PC-9 (cell line): ENCODE measurements around the gene AIFM1. TPM values are rescaled to one million over a fixed set of nuclear protein-coding genes. Genes with fewer than 3 reads are reported as not detected.

ENCODE experiments used
- BruUV-seq: library from RNA; stranded (reverse); fragments of 400-500 nt; replicated peaks from 2 replicates; lab custom pipeline; 2021; lab: Mats Ljungman, UMichigan
- CTCF ChIA-PET: fragments of 300-600 bp; sonication (Branson Sonifier 250); formaldehyde crosslinking; loops from one replicate; lab custom pipeline; 2022; ENCODE audit warnings: antibody characterized with exemption; lab: Charles Lee
- POLR2A ChIA-PET: fragments of 300-600 bp; sonication (Branson Sonifier 250); formaldehyde crosslinking; loops from one replicate; lab custom pipeline; 2022; ENCODE audit warnings: antibody characterized with exemption; ENCODE audit not compliant: unreplicated experiment; lab: Charles Lee
- DNase-seq, 2 experiments: peaks; one replicate each; pipeline versions ENCODE4 v3.0.0 to v3.0.0-alpha.2; 2015 to 2022; ENCODE audit warnings: mixed read lengths in 1 of 2
- H2AFZ ChIP-seq: fragments of 200-600 bp; sonication (generic); 2 replicates; pipeline ENCODE4 v1.8.1; 2017; ENCODE audit warnings: antibody characterized with exemption
- H3F3A ChIP-seq: fragments of 200-600 bp; sonication (generic); 2 replicates; pipeline ENCODE4 v1.8.1; 2017; ENCODE audit warnings: antibody characterized with exemption, mild to moderate bottlenecking, low read depth; ENCODE audit not compliant: insufficient read depth
- H3K27ac ChIP-seq: fragments of 200-600 bp; sonication (generic); 2 replicates; pipeline ENCODE4 v1.6.1; 2016; ENCODE audit warnings: mixed run types
- H3K27me3 ChIP-seq: fragments of 200-600 bp; sonication (generic); 2 replicates; pipeline ENCODE4 v1.6.1; 2016; ENCODE audit warnings: low read depth, mixed run types; ENCODE audit not compliant: insufficient read depth
- H3K36me3 ChIP-seq: fragments of 200-600 bp; sonication (generic); 2 replicates; pipeline ENCODE4 v1.6.1; 2016; ENCODE audit warnings: low read depth, mixed run types
- H3K4me1 ChIP-seq: fragments of 200-600 bp; sonication (generic); replicated peaks from 2 replicates; pipeline ENCODE4 v1.6.1; 2016; ENCODE audit warnings: mixed run types; ENCODE audit not compliant: insufficient read depth
- H3K4me2 ChIP-seq: fragments of 200-600 bp; sonication (generic); 2 replicates; pipeline ENCODE4 v1.6.1; 2017; ENCODE audit warnings: mixed run types
- H3K4me3 ChIP-seq: fragments of 200-600 bp; sonication (generic); 2 replicates; pipeline ENCODE4 v1.6.1; 2016; ENCODE audit warnings: mixed run types
- H3K79me2 ChIP-seq: fragments of 200-600 bp; sonication (generic); 2 replicates; pipeline ENCODE4 v1.6.1; 2017; ENCODE audit warnings: low read depth, mixed run types
- H3K9me2 ChIP-seq: fragments of 200-600 bp; sonication (generic); 2 replicates; pipeline ENCODE4 v1.8.1; 2017; ENCODE audit warnings: mild to moderate bottlenecking; ENCODE audit not compliant: insufficient read depth
- H3K9me3 ChIP-seq: fragments of 200-600 bp; sonication (generic); 2 replicates; pipeline ENCODE4 v1.8.1; 2016; ENCODE audit warnings: low read depth; ENCODE audit not compliant: insufficient read depth
- H4K20me1 ChIP-seq: fragments of 200-600 bp; sonication (generic); 2 replicates; pipeline ENCODE4 v1.8.1; 2017; ENCODE audit not compliant: insufficient read depth
- CTCF ChIP-seq: fragments of 200-600 bp; sonication (generic); conservative IDR thresholded peaks from 2 replicates; pipeline ENCODE4 v1.6.1; 2017; ENCODE audit warnings: mixed run types, antibody characterized with exemption, mild to moderate bottlenecking, moderate library complexity
- EZH2 ChIP-seq: fragments of 200-600 bp; sonication (generic); IDR thresholded peaks from 2 replicates; pipeline ENCODE4 v1.8.0; 2017; ENCODE audit warnings: antibody characterized with exemption, low read depth
- intact Hi-C: fragments of 100-400 bp; cut with micrococcal nuclease; formaldehyde crosslinking; loops from one replicate; pipeline ENCODE4 v1.10.0; 2022; ENCODE audit not compliant: unreplicated experiment
- total RNA-seq: library from RNA; stranded (reverse); gene quantifications from 2 replicates; pipeline ENCODE4 v1.2.3, GENCODE V29; 2021

Gene AIFM1
- total RNA-seq, 1 experiment from 2014 or later, result 83.3 TPM

GRCh38 chrX:130090364-130090763 lies 75.3 kb downstream of the AIFM1 start:
- H3K9me3 ChIP-seq, result no peaks in the 10 kb centered on the region
- POLR2A ChIA-PET, result no interaction called here
- H3F3A ChIP-seq, result peaks cover 19% of the 10 kb centered on the region; the same call in 1 of the 2 replicates
- H4K20me1 ChIP-seq, result peaks cover 13% of the 10 kb centered on the region
- H3K4me1 ChIP-seq, result peaks cover 42% of the 10 kb centered on the region
- no peak overlapping the region for H2AFZ ChIP-seq
- no TSS peak for BruUV-seq
- H3K4me3 ChIP-seq, result no peak overlapping the region
- no peak for DNase-seq
- H3K27ac ChIP-seq, result no peak overlapping the region
- CTCF ChIA-PET, result no interaction called here
- no peak for TF ChIP-seq CTCF
- intact Hi-C loops, result no loop called here
- 0 out of 2 replicates have a peak, but pooled peaks cover 7% of the 10 kb centered on the region for H3K36me3 ChIP-seq
- H3K27me3 ChIP-seq, result no peaks in the 10 kb centered on the region
- H3K9me2 ChIP-seq, result no peaks in the 10 kb centered on the region
- no peak overlapping the region for H3K4me2 ChIP-seq
- H3K79me2 ChIP-seq, result peaks cover 80% of the 10 kb centered on the region

- ChIA-PET POLR2A (no interaction called here), CTCF (no interaction called here)
- BruUV-seq, result no TSS peak
- Histone ChIP-seq H3K9me3 (no peaks in the 10 kb centered on the region), H3K4me2 (no peak overlapping the region), H3K4me3 (no peak overlapping the region), H3K27me3 (no peaks in the 10 kb centered on the region), H3F3A (peaks cover 14% of the 10 kb centered on the region; the same call in 1 of the 2 replicates), H3K27ac (no peak overlapping the region), H3K4me1 (peaks cover 10% of the 10 kb centered on the region), H3K79me2 (peaks cover 47% of the 10 kb centered on the region), H2AFZ (no peak overlapping the region), H3K36me3 (0 out of 2 replicates have a peak, but pooled peaks cover 7% of the 10 kb centered on the region), H4K20me1 (peaks cover 10% of the 10 kb centered on the region), H3K9me2 (no peaks in the 10 kb centered on the region)
- no peak for TF ChIP-seq CTCF
- no peak for TF ChIP-seq EZH2
- DNase-seq, result no peak
- intact Hi-C loops, result no loop called here
Measured at GRCh38 chrX:130086447-130087206, 79.0 kb downstream of the AIFM1 start.

- intact Hi-C loops, result no loop called here
- Histone ChIP-seq H3K4me2 (no peak overlapping the region), H4K20me1 (peaks cover 10% of the 10 kb centered on the region), H3K9me2 (no peaks in the 10 kb centered on the region), H3K4me3 (no peak overlapping the region), H3K36me3 (0 out of 2 replicates have a peak, but pooled peaks cover 7% of the 10 kb centered on the region), H3K9me3 (no peaks in the 10 kb centered on the region), H3F3A (peaks cover 22% of the 10 kb centered on the region; the same call in 1 of the 2 replicates), H3K79me2 (peaks cover 43% of the 10 kb centered on the region), H3K27ac (no peak overlapping the region), H2AFZ (no peak overlapping the region), H3K27me3 (no peaks in the 10 kb centered on the region), H3K4me1 (peaks cover 9% of the 10 kb centered on the region)
- no TSS peak for BruUV-seq
- ChIA-PET CTCF (no interaction called here), POLR2A (no interaction called here)
- DNase-seq, result no peak
- TF ChIP-seq EZH2 (no peak), CTCF (no peak)
Measured at GRCh38 chrX:130085551-130086446, 79.8 kb downstream of the AIFM1 start.
